HG02571 (cell line): ENCODE data around the gene ECHDC3.
"Not testable (repeated sequence)": the region's sequence is repeated elsewhere in the genome, so short reads cannot be mapped to it uniquely, and the experiment has no call there.

Source experiments
- ATAC-seq: cut with Tn5 transposase; IDR thresholded peaks from one replicate; pipeline ENCODE4 v1.9.1; 2021; ENCODE audit warnings: mild to moderate bottlenecking, moderate library complexity; ENCODE audit not compliant: unreplicated experiment

ECHDC3 gene

GRCh38 chr10:11742009-11742778 is at the start of gene ECHDC3:
TSS of gene ECHDC3 (plus strand) at chr10:11742382. CDS start at chr10:11742577, 195 bp downstream.
- ATAC-seq = peak; percentile 64

- no peak for ATAC-seq
Measured at GRCh38 chr10:11693376-11693775, 48.8 kb upstream of the ECHDC3 start.

GRCh38 chr10:11695779-11696178 is 46.4 kb upstream of the ECHDC3 start:
- ATAC-seq = no peak

- no peak for ATAC-seq
Measured at GRCh38 chr10:11697718-11698527, 44.3 kb upstream of the ECHDC3 start.

GRCh38 chr10:11698691-11699549 is 43.3 kb upstream of the ECHDC3 start:
- ATAC-seq = peak; percentile 72

- ATAC-seq = no peak
Measured at GRCh38 chr10:11699550-11700097, 42.6 kb upstream of the ECHDC3 start.

- no peak for ATAC-seq
Measured at GRCh38 chr10:11700539-11700938, 41.6 kb upstream of the ECHDC3 start.

GRCh38 chr10:11701451-11702095 is 40.6 kb upstream of the ECHDC3 start:
- ATAC-seq = no peak

- no peak for ATAC-seq
Measured at GRCh38 chr10:11702264-11702663, 39.9 kb upstream of the ECHDC3 start.

GRCh38 chr10:11704092-11704491 is 38.1 kb upstream of the ECHDC3 start:
- ATAC-seq = no peak

- no peak for ATAC-seq
Measured at GRCh38 chr10:11705722-11706121, 36.5 kb upstream of the ECHDC3 start.

- no peak for ATAC-seq
Measured at GRCh38 chr10:11706895-11707567, 35.2 kb upstream of the ECHDC3 start.

- no peak for ATAC-seq
Measured at GRCh38 chr10:11707624-11708350, 34.4 kb upstream of the ECHDC3 start.

- ATAC-seq = not testable (repeated sequence)
Measured at GRCh38 chr10:11708801-11709200, 33.4 kb upstream of the ECHDC3 start.

- ATAC-seq = no peak
Measured at GRCh38 chr10:11712744-11713143, 29.4 kb upstream of the ECHDC3 start.

- ATAC-seq = no peak
Measured at GRCh38 chr10:11713186-11713743, 28.9 kb upstream of the ECHDC3 start.

GRCh38 chr10:11713963-11714362 is 28.2 kb upstream of the ECHDC3 start:
- no peak for ATAC-seq

- no peak for ATAC-seq
Measured at GRCh38 chr10:11714750-11715365, 27.3 kb upstream of the ECHDC3 start.
